Islet of Langerhans (tissue), 1 donor: ENCODE measurements around the gene GRIA4.
"Not testable (repeated sequence)": the region's sequence is repeated elsewhere in the genome, so short reads cannot be mapped to it uniquely, and the experiment has no call there.

ENCODE experiments used
- FAIRE-seq: peaks from one replicate; lab custom pipeline; 2011; peaks lifted over from hg19 to GRCh38; lab: Jason Lieb, UNC

GRIA4 gene

DNA sequence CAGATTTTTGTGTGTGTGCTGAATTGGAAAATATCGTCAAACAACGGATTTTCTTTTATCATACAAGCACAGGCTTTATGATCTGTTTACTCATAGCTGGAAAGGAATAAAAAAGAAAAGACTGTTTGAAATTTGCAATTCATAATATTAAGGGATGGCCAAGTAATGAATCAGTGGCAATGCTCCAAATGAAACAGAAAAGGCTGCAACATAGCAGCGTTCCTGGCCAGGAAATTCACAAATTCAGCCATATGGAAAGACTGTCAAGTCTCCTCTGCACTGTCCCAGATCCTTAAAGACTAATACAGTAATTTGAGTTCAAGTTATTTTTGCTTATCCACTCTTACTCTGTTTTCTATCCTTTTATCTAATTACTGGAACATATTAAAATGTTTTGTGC lies 313.9 kb downstream of the GRIA4 start:
- FAIRE-seq, result no peak

- FAIRE-seq, result peak; percentile 41
Measured at GRCh38 chr11:105929084-105929955, 319.4 kb downstream of the GRIA4 start.

- FAIRE-seq, result no peak
Measured at GRCh38 chr11:105933695-105934094, 323.8 kb downstream of the GRIA4 start.

- FAIRE-seq, result no peak
Measured at GRCh38 chr11:105935791-105936190, 325.9 kb downstream of the GRIA4 start.

GRCh38 chr11:105937331-105937730 lies 327.5 kb downstream of the GRIA4 start:
- no peak for FAIRE-seq

GRCh38 chr11:105937738-105938137 lies 327.9 kb downstream of the GRIA4 start:
- no peak for FAIRE-seq

- no peak for FAIRE-seq
Measured at GRCh38 chr11:105942921-105943320, 333.0 kb downstream of the GRIA4 start.

- no peak for FAIRE-seq
Measured at GRCh38 chr11:105948918-105949590, 339.2 kb downstream of the GRIA4 start.

- FAIRE-seq, result no peak
Measured at GRCh38 chr11:105953886-105954285, 344.0 kb downstream of the GRIA4 start.

DNA sequence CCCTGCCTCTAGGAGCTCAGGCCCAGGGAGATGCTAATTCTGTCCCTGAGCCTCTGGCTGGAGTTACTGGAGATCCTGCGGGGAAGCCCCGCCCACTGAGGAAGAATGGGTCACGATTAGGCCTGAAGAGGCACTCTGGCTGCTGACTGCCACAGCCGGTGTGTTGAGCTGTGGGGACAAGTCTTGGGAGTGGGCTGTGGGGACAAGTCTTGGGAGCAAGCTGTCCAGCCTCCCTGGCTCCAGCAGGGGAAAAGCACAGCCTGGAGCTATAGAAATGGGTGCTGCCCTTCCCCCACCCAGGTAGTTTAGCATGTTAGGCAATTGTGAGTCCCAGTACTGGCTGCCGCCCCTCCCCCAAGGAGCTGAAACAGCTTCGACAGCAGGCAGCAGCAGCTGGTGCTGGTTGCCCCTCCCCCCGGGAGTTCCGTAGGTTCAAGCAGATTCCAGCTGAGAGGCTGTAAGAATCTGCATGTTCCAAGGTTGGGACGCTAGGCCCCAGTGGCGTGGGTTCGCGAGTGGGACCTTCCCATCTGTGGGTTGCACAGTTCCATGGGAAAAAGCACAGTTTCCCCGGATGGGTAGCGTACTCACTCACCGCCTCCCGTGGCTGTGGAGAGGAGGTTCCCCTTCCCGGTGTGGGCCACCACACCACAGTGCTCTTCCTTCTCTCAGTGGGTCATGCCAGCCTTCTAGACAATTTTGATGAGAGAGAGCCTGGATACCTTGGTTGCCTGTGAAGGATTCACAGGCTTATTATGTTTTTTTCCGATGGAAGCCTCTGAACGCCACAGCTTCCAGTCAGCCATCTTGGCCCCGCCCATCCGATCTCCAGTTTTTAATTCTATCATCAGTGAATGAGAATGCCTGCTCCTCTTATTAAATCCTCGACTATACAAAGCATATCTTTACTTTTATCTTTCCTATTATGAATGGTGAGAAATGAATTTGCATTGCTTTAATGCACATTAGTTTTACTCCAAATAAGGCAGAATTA lies 350.7 kb downstream of the GRIA4 start:
- FAIRE-seq, result no peak

- no peak for FAIRE-seq
Measured at GRCh38 chr11:105968021-105968697, 358.3 kb downstream of the GRIA4 start.

DNA sequence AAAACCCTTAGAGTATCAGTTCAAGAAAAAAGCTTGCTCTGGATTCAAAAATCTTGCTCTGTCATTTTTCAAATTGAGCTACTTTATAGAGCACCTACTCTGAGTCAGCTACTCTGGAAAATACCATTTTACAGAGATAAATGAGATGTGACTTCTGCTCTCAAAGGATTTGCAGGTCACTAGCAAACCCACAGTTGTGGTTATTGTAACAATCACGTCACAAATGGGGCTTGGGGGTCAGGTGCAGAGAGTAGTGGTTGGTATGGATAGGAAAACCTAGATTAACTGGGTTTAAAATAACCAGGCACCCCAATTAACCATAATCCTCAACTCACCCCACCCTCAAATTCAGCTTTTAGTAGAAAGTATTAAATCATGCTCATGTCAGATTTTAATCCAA lies 359.9 kb downstream of the GRIA4 start:
- FAIRE-seq, result no peak

DNA sequence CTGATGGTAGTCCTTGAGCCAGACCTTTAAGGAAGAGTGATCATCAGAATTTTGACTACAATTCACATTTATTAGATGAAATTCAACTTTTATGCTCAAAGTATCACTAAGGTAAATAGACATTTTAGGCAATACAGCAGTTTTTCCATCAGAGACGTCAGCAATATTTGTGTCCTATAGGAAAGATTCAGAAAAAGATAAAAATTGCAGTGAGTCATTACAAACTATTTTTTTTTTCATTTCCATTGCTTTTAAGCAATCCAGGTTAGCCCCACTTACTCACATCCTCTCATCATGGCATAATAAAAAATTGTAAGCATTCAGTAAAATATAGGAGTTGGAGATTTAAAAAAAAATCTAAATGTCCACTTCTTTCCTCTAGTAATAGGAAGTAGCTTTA lies 365.3 kb downstream of the GRIA4 start:
- FAIRE-seq, result no peak

- FAIRE-seq, result no peak
Measured at GRCh38 chr11:105979997-105980703, 370.3 kb downstream of the GRIA4 start.

GRCh38 chr11:105986554-105986953 lies 376.7 kb downstream of the GRIA4 start:
- no peak for FAIRE-seq

DNA sequence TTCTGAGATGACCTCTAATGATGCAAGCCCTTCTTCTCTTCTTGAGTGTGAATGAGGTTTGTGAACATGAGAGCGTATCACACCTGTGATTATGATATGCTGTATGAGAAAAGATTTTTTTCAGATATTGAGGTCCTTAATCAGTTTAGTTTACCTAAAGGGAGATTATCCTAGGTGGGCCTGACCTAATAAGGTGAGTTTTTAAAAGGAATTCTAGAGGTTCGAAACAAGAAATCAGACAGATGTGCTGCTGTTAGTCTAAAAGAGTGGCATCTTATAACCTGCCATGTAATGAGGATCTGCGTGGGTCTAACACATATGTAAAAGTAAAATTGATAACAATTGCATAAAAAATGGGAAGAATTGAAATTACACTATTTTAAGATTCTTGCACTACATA lies 378.3 kb downstream of the GRIA4 start:
- no peak for FAIRE-seq

DNA sequence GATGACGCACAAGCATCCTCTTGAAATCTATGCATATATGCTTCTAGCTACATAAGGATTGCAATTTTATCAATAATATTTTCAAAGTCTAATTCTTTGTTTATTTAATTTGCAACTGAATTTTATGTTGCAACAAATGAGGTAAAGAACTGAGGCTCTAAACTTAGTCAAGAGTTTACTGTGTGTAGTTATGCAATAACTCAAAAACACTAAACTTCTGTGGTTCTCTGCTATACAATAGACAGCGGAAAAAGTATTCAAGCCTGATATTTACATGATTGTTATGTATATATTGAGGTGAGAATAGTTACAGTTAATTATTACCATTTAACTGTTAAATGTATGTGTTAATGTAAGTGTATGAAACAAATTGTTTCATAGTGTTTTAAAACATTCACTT lies 379.3 kb downstream of the GRIA4 start:
- no peak for FAIRE-seq

- FAIRE-seq, result no peak
Measured at GRCh38 chr11:105991888-105992287, 382.0 kb downstream of the GRIA4 start.

DNA sequence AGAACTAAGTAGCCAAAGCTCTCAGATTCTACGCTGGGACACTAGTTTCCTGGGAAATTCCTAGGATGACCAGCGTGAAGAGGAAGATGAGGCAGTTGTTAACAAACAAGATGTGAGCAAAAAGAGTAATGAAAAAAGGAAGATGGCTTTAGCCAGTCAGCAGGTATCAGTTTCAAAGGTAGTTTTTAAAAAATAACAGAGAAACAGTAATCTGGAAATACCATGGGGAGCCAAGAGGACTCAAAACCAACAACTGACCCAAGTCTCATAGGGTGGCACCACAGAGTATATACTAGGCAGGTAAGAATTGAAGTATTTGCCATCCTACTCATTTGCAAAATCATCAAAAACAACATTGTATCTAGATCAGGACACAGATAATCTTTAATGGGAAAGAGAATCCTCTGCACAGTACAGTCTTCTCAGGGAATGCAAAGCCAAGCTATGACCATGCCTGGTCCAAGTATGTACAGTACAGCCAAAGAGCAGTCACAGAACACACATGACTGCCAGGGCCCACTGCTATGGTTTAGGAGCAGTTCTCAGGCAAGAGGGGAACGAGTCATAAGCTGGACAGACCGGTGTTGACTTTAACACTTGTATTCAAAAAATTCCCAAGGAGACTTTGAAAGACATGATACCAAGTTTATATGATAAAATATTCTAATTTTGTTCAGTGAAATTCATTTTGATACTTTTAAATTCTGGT lies 391.6 kb downstream of the GRIA4 start:
- no peak for FAIRE-seq

- FAIRE-seq, result not testable (repeated sequence)
Measured at GRCh38 chr11:106003094-106003493, 393.2 kb downstream of the GRIA4 start.

GRCh38 chr11:106011481-106011880 lies 401.6 kb downstream of the GRIA4 start:
- FAIRE-seq, result no peak
